NCI-H1930 (cell line): ENCODE data around the gene TRIM25.

Source experiments
- DNase-seq, 2 experiments: peaks; one replicate each; lab custom pipeline; 2025; lab: John Stamatoyannopoulos, UW

TRIM25 gene

GRCh38 chr17:56866076-56866475 is 47.8 kb downstream of the TRIM25 start:
- DNase-seq = no peak

- DNase-seq = no peak
Observed at GRCh38 chr17:56863974-56864373, 49.9 kb downstream of the TRIM25 start.

GRCh38 chr17:56861899-56862298 is 52.0 kb downstream of the TRIM25 start:
- no peak for DNase-seq

GRCh38 chr17:56851008-56851407 is 62.8 kb downstream of the TRIM25 start:
- DNase-seq = no peak

GRCh38 chr17:56850591-56850990 is 63.3 kb downstream of the TRIM25 start:
- DNase-seq = no peak

GRCh38 chr17:56849131-56849530 is 64.7 kb downstream of the TRIM25 start:
- DNase-seq = no peak

GRCh38 chr17:56847106-56847505 is 66.7 kb downstream of the TRIM25 start:
- DNase-seq = no peak

- no peak for DNase-seq
Observed at GRCh38 chr17:56845934-56846333, 67.9 kb downstream of the TRIM25 start.

GRCh38 chr17:56842577-56842976 is 71.3 kb downstream of the TRIM25 start:
- no peak for DNase-seq

GRCh38 chr17:56838687-56839086 is 75.2 kb downstream of the TRIM25 start:
- no peak for DNase-seq
